ENCODE measurements around the gene CEP120. TPM values are rescaled to one million over a fixed set of nuclear protein-coding genes. Genes with fewer than 3 reads are reported as not detected.

Gene CEP120
- total and polyA plus RNA-seq, 7 donors = 2.5 to 15.0 (median 5.3) TPM

GRCh38 chr5:123365156-123365555, 58.0 kb downstream of the CEP120 start:
- DNase-seq = no peak
- TF ChIP-seq CTCF (IDR thresholded peaks at IDR 0.05) = no peak
- H3K4me3 ChIP-seq = no peak overlapping the region
- no peak for ATAC-seq
- no peaks in the 10 kb centered on the region for H3K27me3 ChIP-seq (ENCODE audit: insufficient read depth in 3 of 3, low read length in 2 of 3)
- 15 to 31% (median 22%) methylated on average over 1 of the region's 1 CpG for WGBS, 3 donors
- intact Hi-C loops (cut with DNase I) = loop anchor here in 1 of 2 donors (5.0 kb wide), 1 partner anchor 468 kb away; no protein-coding TSS in a partner anchor
- H3K27ac ChIP-seq = no peak overlapping the region
- H3K9me3 ChIP-seq = no peaks in the 10 kb centered on the region
- H3K36me3 ChIP-seq (ENCODE audit: insufficient read depth in 1 of 2, low read depth in 1 of 2) = peaks cover 2 to 35% of the 10 kb centered on the region in 2 donors
- peaks cover 11% of the 10 kb centered on the region for H3K4me1 ChIP-seq

GRCh38 chr5:123364441-123365155, 58.6 kb downstream of the CEP120 start:
- Histone ChIP-seq H3K9me3 (no peaks in the 10 kb centered on the region), H3K36me3 (ENCODE audit: insufficient read depth in 1 of 2, low read depth in 1 of 2) (peaks cover 2 to 35% of the 10 kb centered on the region in 2 donors), H3K4me3 (no peak overlapping the region), H3K27me3 (ENCODE audit: insufficient read depth in 3 of 3, low read length in 2 of 3) (no peaks in the 10 kb centered on the region), H3K27ac (no peak overlapping the region), H3K4me1 (peaks cover 11% of the 10 kb centered on the region)
- 35 to 55% (median 42%) methylated on average over 2 of the region's 2 CpGs for WGBS, 3 donors
- intact Hi-C loops (cut with DNase I) = loop anchor here in 1 of 2 donors (5.0 kb wide), 1 partner anchor 467 kb away; no protein-coding TSS in a partner anchor
- DNase-seq (no peak), ATAC-seq (no peak)
- no peak for TF ChIP-seq CTCF (IDR thresholded peaks at IDR 0.05)

DNA sequence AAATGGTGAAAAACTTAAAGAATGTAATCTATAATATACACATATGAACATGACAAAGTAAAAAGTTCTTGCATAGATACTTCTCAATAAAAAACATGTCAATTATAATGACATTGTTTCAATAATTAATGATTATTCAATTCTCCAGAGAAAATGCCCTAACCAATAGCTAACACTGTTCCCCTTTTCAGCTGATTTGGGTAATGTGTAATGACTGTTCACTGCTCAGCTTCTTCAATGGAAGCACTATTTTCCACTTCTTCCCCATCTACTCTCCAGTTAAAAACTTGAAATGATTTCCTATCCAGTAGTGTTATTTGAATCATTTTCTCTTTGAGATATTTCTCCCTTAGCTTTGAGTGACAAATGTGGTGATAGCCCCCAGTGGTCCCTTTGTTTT, 62.3 kb downstream of the CEP120 start:
- H3K4me1 ChIP-seq = peaks cover 11% of the 10 kb centered on the region
- intact Hi-C loops (cut with DNase I) = no loop called here
- DNase-seq = no peak

GRCh38 chr5:123360201-123360571, 63.0 kb downstream of the CEP120 start:
- Histone ChIP-seq H3K36me3 (ENCODE audit: insufficient read depth in 1 of 2, low read depth in 1 of 2) (peaks cover 2 to 25% of the 10 kb centered on the region in 2 donors), H3K9me3 (no peaks in the 10 kb centered on the region), H3K27ac (no peak overlapping the region), H3K4me3 (no peak overlapping the region), H3K4me1 (peaks cover 5% of the 10 kb centered on the region), H3K27me3 (ENCODE audit: insufficient read depth in 3 of 3, low read length in 2 of 3) (no peaks in the 10 kb centered on the region)
- no peak for TF ChIP-seq CTCF (IDR thresholded peaks at IDR 0.05)
- ATAC-seq (no peak), DNase-seq (no peak)
- intact Hi-C loops (cut with DNase I) = no loop called here

More for the DNA sequence above, 62.3 kb downstream of the CEP120 start:
- Histone ChIP-seq H3K27ac (no peak overlapping the region), H3K9me3 (no peaks in the 10 kb centered on the region), H3K27me3 (ENCODE audit: insufficient read depth in 3 of 3, low read length in 2 of 3) (no peaks in the 10 kb centered on the region), H3K4me3 (no peak overlapping the region), H3K36me3 (ENCODE audit: insufficient read depth in 1 of 2, low read depth in 1 of 2) (peaks cover 2 to 25% of the 10 kb centered on the region in 2 donors)
- TF ChIP-seq CTCF (IDR thresholded peaks at IDR 0.05) = no peak
- ATAC-seq = no peak
